H9 (cell line): ENCODE measurements around the gene HERC3. TPM values are rescaled to one million over a fixed set of nuclear protein-coding genes. Genes with fewer than 3 reads are reported as not detected.

Source experiments
- DNase-seq: peaks from one replicate; pipeline ENCODE4 v3.0.0-alpha.2; 2017
- H2AFZ ChIP-seq: one replicate; pipeline ENCODE4 v1.6.1; 2013; ENCODE audit warnings: mild to moderate bottlenecking, low read length, control low read depth, moderate library complexity
- H2AK5ac ChIP-seq: 2 replicates; pipeline ENCODE4 v1.6.1; 2013; ENCODE audit warnings: low read length, control low read depth, mixed read lengths; ENCODE audit not compliant: insufficient read length
- H2BK120ac ChIP-seq: one replicate; pipeline ENCODE4 v1.6.1; 2013; ENCODE audit warnings: low read depth, mild to moderate bottlenecking, low read length, control low read depth, inconsistent platforms; ENCODE audit not compliant: poor library complexity, severe bottlenecking
- H2BK12ac ChIP-seq: 2 replicates; pipeline ENCODE4 v1.6.1; 2013; ENCODE audit warnings: low read length, control low read depth, mixed read lengths, low read depth; ENCODE audit not compliant: insufficient read length
- H2BK15ac ChIP-seq: 2 replicates; pipeline ENCODE4 v1.6.1; 2013; ENCODE audit warnings: low read depth, low read length, control low read depth
- H2BK20ac ChIP-seq: one replicate; pipeline ENCODE4 v1.6.1; 2013; ENCODE audit warnings: low read depth, mild to moderate bottlenecking, low read length, control low read depth, inconsistent platforms; ENCODE audit not compliant: poor library complexity, severe bottlenecking
- H2BK5ac ChIP-seq: 2 replicates; pipeline ENCODE4 v1.6.1; 2013; ENCODE audit warnings: low read length, control low read depth, mixed read lengths; ENCODE audit not compliant: insufficient read length
- H3K14ac ChIP-seq: 2 replicates; pipeline ENCODE4 v1.6.1; 2013; ENCODE audit warnings: low read length, control low read depth; ENCODE audit not compliant: insufficient read depth
- H3K18ac ChIP-seq: 2 replicates; pipeline ENCODE4 v1.6.1; 2013; ENCODE audit warnings: low read depth, mild to moderate bottlenecking, mixed read lengths, low read length, control low read depth; ENCODE audit not compliant: insufficient read length
- H3K23ac ChIP-seq: 2 replicates; pipeline ENCODE4 v1.6.1; 2013; ENCODE audit warnings: low read length, control low read depth, mixed read lengths, low read depth; ENCODE audit not compliant: insufficient read length
- H3K23me2 ChIP-seq: 2 replicates; pipeline ENCODE4 v1.6.1; 2013; ENCODE audit warnings: low read depth, mild to moderate bottlenecking, mixed read lengths, low read length, control low read depth; ENCODE audit not compliant: insufficient read length, poor library complexity, severe bottlenecking
- H3K27ac ChIP-seq: 2 replicates; pipeline ENCODE4 v1.5.1; 2013; ENCODE audit warnings: low read length, control low read depth, mixed read lengths, low read depth; ENCODE audit not compliant: insufficient read length
- H3K27me3 ChIP-seq: 2 replicates; pipeline ENCODE4 v1.6.1; 2013; ENCODE audit warnings: low read length, control low read depth, inconsistent platforms; ENCODE audit not compliant: insufficient read depth
- H3K4ac ChIP-seq: 2 replicates; pipeline ENCODE4 v1.6.1; 2013; ENCODE audit warnings: low read depth, mild to moderate bottlenecking, control low read depth, inconsistent platforms, low read length, moderate library complexity
- H3K4me1 ChIP-seq: 2 replicates; pipeline ENCODE4 v1.6.1; 2013; ENCODE audit warnings: low read length, control low read depth, inconsistent platforms; ENCODE audit not compliant: insufficient read depth
- H3K4me2 ChIP-seq: 2 replicates; pipeline ENCODE4 v1.6.1; 2013; ENCODE audit warnings: low read length, control low read depth, mixed read lengths; ENCODE audit not compliant: insufficient read length, insufficient read depth
- H3K56ac ChIP-seq: 2 replicates; pipeline ENCODE4 v1.6.1; 2013; ENCODE audit warnings: low read depth, mild to moderate bottlenecking, mixed read lengths, low read length, control low read depth; ENCODE audit not compliant: insufficient read length
- H3K79me1 ChIP-seq: 2 replicates; pipeline ENCODE4 v1.6.1; 2013; ENCODE audit warnings: low read depth, mild to moderate bottlenecking, moderate library complexity, low read length, control low read depth, inconsistent platforms; ENCODE audit not compliant: insufficient read depth, poor library complexity, severe bottlenecking
- H3K79me2 ChIP-seq: 2 replicates; pipeline ENCODE4 v1.6.1; 2013; ENCODE audit warnings: low read length, control low read depth, inconsistent platforms; ENCODE audit not compliant: insufficient read depth
- H3K9ac ChIP-seq: 2 replicates; pipeline ENCODE4 v1.6.1; 2013; ENCODE audit warnings: low read length, control low read depth, mixed read lengths; ENCODE audit not compliant: insufficient read length; ENCODE audit errors: extremely low read depth
- H3K9me3 ChIP-seq: one replicate; pipeline ENCODE4 v1.6.1; 2013; ENCODE audit warnings: low read depth, low read length, inconsistent platforms; ENCODE audit not compliant: control insufficient read depth
- H3T11ph ChIP-seq: one replicate; pipeline ENCODE4 v1.6.1; 2013; ENCODE audit warnings: mild to moderate bottlenecking, low read length, control low read depth, inconsistent platforms
- H4K20me1 ChIP-seq: one replicate; pipeline ENCODE4 v1.6.1; 2013; ENCODE audit not compliant: control insufficient read depth, insufficient read length, insufficient read depth
- H4K5ac ChIP-seq: 2 replicates; pipeline ENCODE4 v1.6.1; 2013; ENCODE audit warnings: low read depth, mild to moderate bottlenecking, mixed read lengths, low read length, control low read depth; ENCODE audit not compliant: insufficient read length
- H4K8ac ChIP-seq: replicated peaks from 2 replicates; pipeline ENCODE4 v1.6.1; 2013; ENCODE audit warnings: low read length, control low read depth, mixed read lengths, low read depth; ENCODE audit not compliant: insufficient read length
- H4K91ac ChIP-seq: 2 replicates; pipeline ENCODE4 v1.6.1; 2013; ENCODE audit warnings: low read depth, mild to moderate bottlenecking, moderate library complexity, mixed read lengths, low read length, control low read depth; ENCODE audit not compliant: insufficient read length
- H3K27ac Mint-ChIP-seq, 3 experiments: 2 replicates in 2 of 3; 3 replicates in 1 of 3; pipeline ENCODE4 v1.8.0; 2020 to 2021; ENCODE audit warnings: mixed read lengths in 3 of 3, mild to moderate bottlenecking in 1 of 3, moderate library complexity in 1 of 3
- H3K27me3 Mint-ChIP-seq: 2 replicates; pipeline ENCODE4 v1.8.0; 2021; ENCODE audit warnings: low read depth, mild to moderate bottlenecking, moderate library complexity, mixed read lengths
- H3K36me3 Mint-ChIP-seq, 3 experiments: 2 replicates in 2 of 3; 3 replicates in 1 of 3; pipeline ENCODE4 v1.8.0; 2020 to 2021; ENCODE audit warnings: low read depth in 3 of 3, mixed read lengths in 3 of 3; ENCODE audit not compliant: insufficient read depth in 1 of 3
- H3K4me1 Mint-ChIP-seq, 2 experiments: 2 replicates each; pipeline ENCODE4 v1.8.0; 2020; ENCODE audit warnings: mixed read lengths in 2 of 2
- H3K4me3 Mint-ChIP-seq, 2 experiments: 2 replicates in 1 of 2; 3 replicates in 1 of 2; pipeline ENCODE4 v1.8.0; 2020 to 2021; ENCODE audit warnings: mild to moderate bottlenecking in 2 of 2, mixed read lengths in 2 of 2, moderate library complexity in 1 of 2
- H3K9me3 Mint-ChIP-seq, 2 experiments: 2 replicates in 1 of 2; 3 replicates in 1 of 2; pipeline ENCODE4 v1.8.0; 2020; ENCODE audit warnings: mild to moderate bottlenecking in 2 of 2, mixed read lengths in 2 of 2, moderate library complexity in 1 of 2
- CTCF ChIP-seq: fragments of 200-600 bp; sonication (generic); conservative IDR thresholded peaks from 3 replicates; pipeline ENCODE4 v1.8.0; 2021; ENCODE audit warnings: antibody characterized with exemption, mild to moderate bottlenecking
- WGBS: extraction: QIAGEN DNeasy Blood & Tissue Kit; methylation state at CpG from one replicate; pipeline ENCODE4 v1.1.7; 2013; ENCODE audit warnings: missing lambda C conversion rate, low lambda C conversion rate, mixed read lengths; ENCODE audit not compliant: insufficient read length; ENCODE audit errors: extremely low coverage; 5-methylcytosine and 5-hydroxymethylcytosine counted together
- total RNA-seq: library from RNA; stranded (reverse); gene quantifications from 2 replicates; pipeline ENCODE4 v1.2.1, GENCODE V29; 2021

Gene HERC3
- total RNA-seq, 1 experiment from 2014 or later = 2.9 TPM

GRCh38 chr4:88730811-88731210 is 138.5 kb downstream of the HERC3 start:
- H4K20me1 ChIP-seq = no peaks in the 10 kb centered on the region
- no peak overlapping the region for H3K27ac ChIP-seq
- no peak overlapping the region for H3K56ac ChIP-seq
- H2AK5ac ChIP-seq = no peak overlapping the region
- H3K9me3 ChIP-seq = no peaks in the 10 kb centered on the region
- no peak overlapping the region for H3K18ac ChIP-seq
- H3K23ac ChIP-seq = no peak overlapping the region
- H4K91ac ChIP-seq = no peak overlapping the region
- no peak overlapping the region for H2BK20ac ChIP-seq
- H3K23me2 ChIP-seq = no peaks in the 10 kb centered on the region
- no peak overlapping the region for H2BK5ac ChIP-seq
- no peak overlapping the region for H3K9ac ChIP-seq
- H3K36me3 Mint-ChIP-seq = peaks cover 2 to 27% (median 19%) of the 10 kb centered on the region in 3 experiments; a peak in 6 of 7 replicates
- no peak overlapping the region for H2BK15ac ChIP-seq
- no CpG with 5 or more reads among the region's 5 CpGs for WGBS
- no peak overlapping the region for H2AFZ ChIP-seq
- H4K8ac ChIP-seq = no peak overlapping the region
- H3K4me3 Mint-ChIP-seq = no peak overlapping the region
- no peak overlapping the region for H3K14ac ChIP-seq
- H3K27me3 Mint-ChIP-seq = no peaks in the 10 kb centered on the region
- H2BK120ac ChIP-seq = no peak overlapping the region
- no peak overlapping the region for H2BK12ac ChIP-seq
- peaks cover 3 to 6% of the 10 kb centered on the region in 2 experiments; a peak in 3 of 4 replicates for H3K4me1 Mint-ChIP-seq
- no peak for TF ChIP-seq CTCF
- H3K4ac ChIP-seq = no peak overlapping the region
- H3K4me1 ChIP-seq = no peaks in the 10 kb centered on the region
- H3K27me3 ChIP-seq = no peaks in the 10 kb centered on the region
- no peak overlapping the region for H3K4me2 ChIP-seq
- H4K5ac ChIP-seq = no peak overlapping the region
- no peak for DNase-seq
- H3T11ph ChIP-seq = no peak overlapping the region
- no peaks in the 10 kb centered on the region for H3K79me2 ChIP-seq
- H3K79me1 ChIP-seq = no peaks in the 10 kb centered on the region
- 0 out of 7 replicates have a peak overlapping the region, but pooled peaks of 1 of the 3 experiments have one; percentile 36 for H3K27ac Mint-ChIP-seq
- no peaks in the 10 kb centered on the region for H3K9me3 Mint-ChIP-seq
